ENCODE data around the gene LARP6. TPM values are rescaled to one million over a fixed set of nuclear protein-coding genes. Genes with fewer than 3 reads are reported as not detected.

The LARP6 gene
- total RNA-seq, 1 donor from 2014 or later, result 22.6 TPM

DNA sequence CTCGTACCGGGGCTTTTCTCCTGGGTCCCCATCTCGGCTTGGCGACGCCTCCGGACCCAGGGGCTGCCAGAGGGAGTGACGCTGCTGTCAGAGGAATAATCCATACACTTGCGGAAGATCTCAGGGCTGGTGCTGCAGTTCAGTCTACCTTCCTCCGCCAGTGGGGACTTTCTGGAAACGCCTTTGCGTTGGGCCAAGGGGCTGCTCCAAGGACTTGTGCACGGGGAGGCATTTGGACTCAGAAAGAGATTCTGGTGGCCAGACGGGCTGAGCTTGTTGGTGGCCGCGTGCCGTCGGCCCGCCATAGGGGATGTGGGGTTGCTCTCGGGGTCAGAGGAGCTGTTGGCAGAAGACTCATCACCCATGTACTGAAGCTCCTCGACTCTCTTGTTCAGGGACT is 21.8 kb downstream of the LARP6 start:
- H3K4me1 Mint-ChIP-seq (ENCODE audit: low read depth), result peaks cover 12% of the 10 kb centered on the region
- TF ChIP-seq, protein P1, sequence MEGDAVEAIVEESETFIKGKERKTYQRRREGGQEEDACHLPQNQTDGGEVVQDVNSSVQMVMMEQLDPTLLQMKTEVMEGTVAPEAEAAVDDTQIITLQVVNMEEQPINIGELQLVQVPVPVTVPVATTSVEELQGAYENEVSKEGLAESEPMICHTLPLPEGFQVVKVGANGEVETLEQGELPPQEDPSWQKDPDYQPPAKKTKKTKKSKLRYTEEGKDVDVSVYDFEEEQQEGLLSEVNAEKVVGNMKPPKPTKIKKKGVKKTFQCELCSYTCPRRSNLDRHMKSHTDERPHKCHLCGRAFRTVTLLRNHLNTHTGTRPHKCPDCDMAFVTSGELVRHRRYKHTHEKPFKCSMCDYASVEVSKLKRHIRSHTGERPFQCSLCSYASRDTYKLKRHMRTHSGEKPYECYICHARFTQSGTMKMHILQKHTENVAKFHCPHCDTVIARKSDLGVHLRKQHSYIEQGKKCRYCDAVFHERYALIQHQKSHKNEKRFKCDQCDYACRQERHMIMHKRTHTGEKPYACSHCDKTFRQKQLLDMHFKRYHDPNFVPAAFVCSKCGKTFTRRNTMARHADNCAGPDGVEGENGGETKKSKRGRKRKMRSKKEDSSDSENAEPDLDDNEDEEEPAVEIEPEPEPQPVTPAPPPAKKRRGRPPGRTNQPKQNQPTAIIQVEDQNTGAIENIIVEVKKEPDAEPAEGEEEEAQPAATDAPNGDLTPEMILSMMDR (IDR thresholded peaks at IDR 0.05; ENCODE audit: unreplicated experiment), result no peak
- H3K36me3 Mint-ChIP-seq (ENCODE audit: insufficient read depth), result peaks cover 39% of the 10 kb centered on the region
- no peak for DNase-seq (ENCODE audit: low spot score, unreplicated experiment)
- H3K4me3 Mint-ChIP-seq (ENCODE audit: low read depth), result no peak overlapping the region
- no peaks in the 10 kb centered on the region for H3K27me3 Mint-ChIP-seq
- H3K27ac Mint-ChIP-seq, result no peak overlapping the region
- H3K9me3 Mint-ChIP-seq (ENCODE audit: low read depth), result no peaks in the 10 kb centered on the region

DNA sequence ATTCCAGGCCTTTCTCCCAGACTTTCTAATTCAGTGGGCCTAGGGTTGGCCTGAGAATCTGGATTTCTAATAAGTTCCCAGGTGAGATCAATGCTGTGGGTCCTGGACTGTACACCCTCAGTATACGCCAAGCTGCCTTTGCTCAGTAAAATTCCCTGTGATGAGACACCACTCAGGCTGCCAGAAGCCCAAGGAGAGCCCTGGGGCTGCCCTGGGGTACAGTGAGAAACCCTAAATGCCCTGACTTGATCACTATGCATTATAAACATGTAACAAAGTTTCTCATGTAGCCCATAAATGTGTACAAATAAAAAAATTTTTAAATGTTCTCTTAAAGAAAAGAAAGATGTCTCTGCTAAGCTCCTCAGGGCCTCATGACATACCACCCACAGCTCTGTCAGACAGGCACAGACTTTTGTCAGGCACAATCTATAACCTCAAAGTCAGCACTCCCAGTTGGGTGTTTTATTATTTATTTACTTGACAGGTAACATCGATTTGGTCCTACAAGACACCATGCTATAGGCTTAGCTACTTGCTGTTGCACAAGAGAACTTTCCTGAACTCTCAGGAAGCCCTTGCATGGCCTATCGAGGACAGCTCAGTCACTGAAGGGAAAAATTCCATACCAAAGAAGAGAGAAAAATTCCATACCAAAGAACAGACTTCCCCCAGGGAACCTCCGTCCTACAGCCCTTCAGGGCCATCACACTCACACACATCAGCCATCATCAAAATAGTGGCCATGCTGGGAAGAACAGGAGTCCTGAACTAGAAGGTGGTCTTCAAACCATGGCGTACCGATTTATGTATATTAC is 22.7 kb downstream of the LARP6 start:
- no peak overlapping the region for H3K4me3 Mint-ChIP-seq (ENCODE audit: low read depth)
- H3K27me3 Mint-ChIP-seq, result no peaks in the 10 kb centered on the region
- DNase-seq (ENCODE audit: low spot score, unreplicated experiment), result no peak
- H3K4me1 Mint-ChIP-seq (ENCODE audit: low read depth), result peaks cover 12% of the 10 kb centered on the region
- no peaks in the 10 kb centered on the region for H3K9me3 Mint-ChIP-seq (ENCODE audit: low read depth)
- TF ChIP-seq, protein P1 (IDR thresholded peaks at IDR 0.05; ENCODE audit: unreplicated experiment), result no peak
- H3K27ac Mint-ChIP-seq, result no peak overlapping the region
- H3K36me3 Mint-ChIP-seq (ENCODE audit: insufficient read depth), result peaks cover 36% of the 10 kb centered on the region

DNA sequence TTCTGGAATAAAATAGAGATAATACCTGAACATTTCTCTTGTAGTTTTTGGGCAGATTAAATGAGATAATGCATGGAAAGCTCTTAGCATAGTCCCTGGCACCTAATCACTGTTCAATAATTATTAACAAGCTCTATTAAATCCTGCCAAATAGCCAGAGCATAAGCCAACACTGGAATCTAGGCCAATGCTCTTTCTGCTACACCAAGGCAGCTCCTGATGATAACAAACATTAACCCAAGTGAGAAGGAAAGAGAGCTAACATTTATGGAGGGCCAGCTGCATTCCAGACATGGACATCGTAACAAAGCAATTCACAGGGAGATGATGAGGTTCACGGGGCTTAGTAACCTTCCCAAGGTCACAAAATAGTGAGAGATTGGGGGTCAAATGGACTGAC is 23.3 kb downstream of the LARP6 start:
- Mint-ChIP-seq H3K27me3 (no peaks in the 10 kb centered on the region), H3K4me1 (ENCODE audit: low read depth) (peaks cover 12% of the 10 kb centered on the region), H3K27ac (no peak overlapping the region), H3K36me3 (ENCODE audit: insufficient read depth) (peaks cover 32% of the 10 kb centered on the region), H3K4me3 (ENCODE audit: low read depth) (no peak overlapping the region), H3K9me3 (ENCODE audit: low read depth) (no peaks in the 10 kb centered on the region)
- TF ChIP-seq, protein P1 (IDR thresholded peaks at IDR 0.05; ENCODE audit: unreplicated experiment), result no peak
- no peak for DNase-seq (ENCODE audit: low spot score, unreplicated experiment)

DNA sequence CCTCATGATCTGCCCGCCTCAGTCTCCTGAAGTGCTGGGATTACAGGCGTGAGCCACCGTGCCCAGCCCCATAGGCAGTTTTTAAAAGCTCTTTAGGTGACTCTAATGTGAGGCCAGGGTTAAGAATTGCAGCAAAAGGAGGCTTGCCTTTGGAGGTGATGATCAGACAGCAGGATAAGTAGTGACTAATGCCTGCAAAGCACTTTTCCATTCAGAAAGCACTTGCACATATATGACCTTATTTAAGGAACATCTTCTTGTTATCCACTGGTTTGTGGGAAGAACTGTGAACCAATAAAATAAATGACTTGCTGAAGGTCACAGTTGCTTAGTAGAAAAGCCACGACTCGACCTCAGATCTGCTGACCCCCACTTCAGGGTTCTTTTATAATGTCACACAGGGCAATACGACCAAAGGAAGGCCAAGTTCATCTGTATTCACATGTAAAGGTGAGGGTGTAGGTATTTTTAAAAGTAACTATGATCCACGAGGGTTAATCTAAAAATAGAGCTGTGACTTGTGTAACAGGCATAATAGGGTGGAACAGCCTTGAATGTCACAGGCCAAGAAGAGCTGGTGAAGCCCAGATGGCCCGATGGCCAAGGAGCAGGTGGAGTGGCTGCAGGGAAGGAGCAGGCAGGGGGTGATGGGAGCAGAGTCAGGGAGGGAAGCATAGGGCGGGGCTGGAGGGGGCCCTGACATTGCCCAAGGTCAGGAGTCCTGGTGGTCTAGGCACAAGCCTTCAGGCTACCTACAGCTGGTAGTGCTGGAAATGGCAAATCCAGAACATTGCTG is 24.4 kb downstream of the LARP6 start:
- TF ChIP-seq, protein P1 (IDR thresholded peaks at IDR 0.05; ENCODE audit: unreplicated experiment), result no peak
- Mint-ChIP-seq H3K4me1 (ENCODE audit: low read depth) (peaks cover 18% of the 10 kb centered on the region), H3K27ac (no peak overlapping the region), H3K9me3 (ENCODE audit: low read depth) (no peaks in the 10 kb centered on the region), H3K4me3 (ENCODE audit: low read depth) (no peak overlapping the region), H3K27me3 (no peaks in the 10 kb centered on the region), H3K36me3 (ENCODE audit: insufficient read depth) (peaks cover 24% of the 10 kb centered on the region)
- no peak for DNase-seq (ENCODE audit: low spot score, unreplicated experiment)

DNA sequence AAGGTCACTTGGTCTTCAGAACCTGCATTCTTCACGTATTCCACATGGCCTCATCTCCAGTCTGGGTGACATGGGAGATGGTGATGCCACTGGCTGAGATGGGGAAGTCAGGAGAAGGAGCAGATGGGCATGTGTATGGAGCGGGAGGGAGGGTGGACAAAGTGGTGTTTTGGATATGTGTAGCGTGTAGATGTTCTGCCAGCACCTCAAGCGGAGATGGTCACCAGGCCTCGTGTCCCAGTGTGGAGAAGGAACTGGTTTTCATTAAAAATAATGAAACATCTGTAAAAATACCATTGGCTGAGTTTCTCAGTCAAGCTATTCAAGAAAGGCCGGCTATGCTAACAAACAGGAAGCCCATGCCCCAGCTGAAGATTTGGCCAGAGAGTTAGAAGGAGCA is 26.2 kb downstream of the LARP6 start:
- TF ChIP-seq, protein P1 (IDR thresholded peaks at IDR 0.05; ENCODE audit: unreplicated experiment), result no peak
- Mint-ChIP-seq H3K4me3 (ENCODE audit: low read depth) (no peak overlapping the region), H3K36me3 (ENCODE audit: insufficient read depth) (peaks cover 13% of the 10 kb centered on the region), H3K9me3 (ENCODE audit: low read depth) (no peaks in the 10 kb centered on the region), H3K4me1 (ENCODE audit: low read depth) (peaks cover 12% of the 10 kb centered on the region), H3K27ac (no peak overlapping the region), H3K27me3 (no peaks in the 10 kb centered on the region)
- no peak for DNase-seq (ENCODE audit: low spot score, unreplicated experiment)
